HPDE6-E6E7 (cell line): Measurements from ENCODE around the gene RIN2.

Experiments used
- DNase-seq: peaks from one replicate; pipeline ENCODE4 v3.0.0; 2011; ENCODE audit warnings: missing footprints; ENCODE audit errors: extremely low spot score

RIN2 gene

DNA sequence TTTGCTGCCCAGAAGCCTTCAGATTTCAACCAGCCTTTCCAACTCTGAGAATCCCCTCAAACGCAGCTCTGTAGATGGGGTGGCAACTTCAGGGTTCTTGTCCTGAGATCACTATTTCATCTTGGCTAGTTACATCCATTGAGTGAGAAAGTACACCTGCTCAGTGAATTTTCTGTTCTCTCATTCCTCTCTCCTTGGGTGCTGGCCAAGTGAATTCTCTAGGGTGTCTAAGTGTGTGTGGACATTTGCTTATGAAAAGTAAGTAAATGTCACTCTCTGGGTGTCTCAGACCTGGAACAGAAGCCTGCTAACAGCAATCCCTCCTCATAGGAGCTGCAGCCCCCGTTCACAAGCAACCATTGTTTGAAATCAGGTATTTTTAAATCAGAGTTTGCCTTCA is 3.8 kb downstream of the RIN2 start:
- DNase-seq = no peak

GRCh38 chr20:19764207-19764606 is 6.1 kb downstream of the RIN2 start:
- no peak for DNase-seq

- DNase-seq = no peak
Measured at GRCh38 chr20:19765266-19765665, 7.2 kb downstream of the RIN2 start.

DNA sequence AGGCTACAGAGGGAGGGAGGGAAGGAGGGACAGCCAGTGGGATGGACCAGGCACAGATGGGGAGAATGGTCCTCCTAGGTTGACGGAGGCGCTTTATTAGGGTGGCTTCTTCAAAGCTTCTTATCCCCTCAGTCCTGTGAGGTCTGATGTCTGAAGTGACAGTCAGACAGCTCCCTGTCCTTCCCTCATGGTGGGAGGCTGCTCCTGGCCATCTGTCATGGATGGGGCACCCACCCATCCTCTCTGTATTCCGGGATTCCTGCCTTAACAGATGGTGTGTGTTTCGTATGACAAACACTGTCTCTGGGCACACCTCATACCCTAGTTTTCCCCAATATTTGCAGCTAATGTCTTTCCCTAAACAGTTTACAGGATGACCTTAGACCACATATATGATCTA is 7.9 kb downstream of the RIN2 start:
- DNase-seq = no peak

GRCh38 chr20:19767070-19767469 is 9.0 kb downstream of the RIN2 start:
- peak; percentile 49 for DNase-seq

- no peak for DNase-seq
Measured at GRCh38 chr20:19768325-19768842, 10.3 kb downstream of the RIN2 start.

DNA sequence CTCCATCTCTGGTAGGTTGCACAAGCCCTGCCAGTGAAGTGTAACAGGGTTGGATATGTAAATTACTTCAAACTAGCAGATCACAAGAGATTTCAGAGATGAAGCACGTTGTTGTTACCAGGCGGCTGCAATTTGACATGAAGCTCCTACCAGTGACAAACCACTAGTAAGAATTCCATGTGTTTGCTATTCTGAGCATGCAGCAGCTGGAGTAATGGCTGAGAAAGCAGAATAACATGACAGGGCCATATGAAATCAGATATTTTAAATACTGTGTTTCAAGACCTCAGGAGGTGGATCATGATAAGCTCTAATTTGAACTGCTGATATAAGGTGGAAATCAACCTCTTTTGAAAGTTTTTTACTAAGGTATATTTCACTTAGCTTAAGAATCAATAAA is 11.4 kb downstream of the RIN2 start:
- no peak for DNase-seq

GRCh38 chr20:19770375-19770774 is 12.3 kb downstream of the RIN2 start:
- DNase-seq = no peak

GRCh38 chr20:19771031-19771430 is 13.0 kb downstream of the RIN2 start:
- DNase-seq = no peak

- DNase-seq = no peak
Measured at GRCh38 chr20:19773471-19773870, 15.4 kb downstream of the RIN2 start.

GRCh38 chr20:19774135-19774933 is 16.3 kb downstream of the RIN2 start:
- DNase-seq = no peak

DNA sequence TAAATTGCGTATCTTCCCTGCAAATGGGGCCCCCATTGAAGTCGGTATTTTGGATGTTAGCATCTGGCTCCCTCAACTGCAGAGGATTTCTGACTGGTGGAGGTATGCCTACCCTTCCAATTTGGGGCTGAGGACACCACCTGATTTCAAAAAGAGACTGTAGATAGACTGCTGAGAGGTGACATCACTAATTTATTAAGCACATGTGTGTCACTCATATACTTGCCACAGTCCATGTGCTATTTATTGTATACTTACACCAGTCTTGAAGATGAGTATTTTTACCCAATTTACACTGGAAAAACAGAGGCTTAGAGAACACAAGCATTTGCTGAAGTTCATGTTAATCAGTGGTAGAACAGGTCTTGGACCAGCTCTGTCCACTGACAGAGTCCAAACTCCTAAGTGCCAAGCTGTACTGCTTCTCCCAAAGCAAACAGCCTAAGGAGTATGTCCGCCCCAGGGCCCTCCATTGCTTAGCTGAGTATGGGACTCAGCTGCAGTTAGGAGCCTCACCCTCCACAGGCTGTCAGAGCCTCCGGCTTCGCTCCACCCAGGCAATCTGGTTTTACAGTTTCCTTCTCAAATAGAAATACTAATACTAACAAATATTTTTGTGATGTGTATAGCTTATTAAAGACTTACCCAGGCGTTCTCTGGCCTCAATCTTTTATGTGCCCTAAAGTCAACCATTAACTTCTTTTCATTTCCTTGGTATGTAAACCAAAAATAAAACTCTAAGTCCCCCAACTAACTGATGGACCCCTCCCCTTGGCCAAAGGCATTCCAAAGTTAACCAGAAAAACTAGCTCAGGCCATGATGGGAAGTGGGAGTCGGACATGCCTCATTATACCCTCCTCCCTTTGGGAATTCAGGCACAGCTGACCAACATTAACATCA is 17.5 kb downstream of the RIN2 start:
- no peak for DNase-seq

- no peak for DNase-seq
Measured at GRCh38 chr20:19777315-19777714, 19.3 kb downstream of the RIN2 start.

DNA sequence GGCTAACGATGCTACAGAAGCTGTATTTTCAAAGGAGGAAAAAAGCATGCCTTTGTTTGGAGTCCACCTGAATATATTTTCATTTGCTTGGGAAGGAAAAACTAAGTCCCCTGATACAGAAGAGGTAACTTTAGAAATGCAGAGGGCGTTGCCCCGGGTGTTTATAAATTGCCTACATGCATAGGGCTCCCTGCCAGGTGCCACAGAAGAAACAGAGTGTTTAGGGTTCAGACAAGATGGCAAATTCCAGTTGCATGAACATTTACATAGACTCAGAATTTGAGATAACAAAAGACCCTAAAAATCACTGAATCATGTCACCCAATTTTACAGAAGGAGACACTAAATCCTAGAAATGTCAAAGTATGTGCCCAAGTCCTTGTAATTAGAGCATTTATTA is 19.9 kb downstream of the RIN2 start:
- DNase-seq = no peak

DNA sequence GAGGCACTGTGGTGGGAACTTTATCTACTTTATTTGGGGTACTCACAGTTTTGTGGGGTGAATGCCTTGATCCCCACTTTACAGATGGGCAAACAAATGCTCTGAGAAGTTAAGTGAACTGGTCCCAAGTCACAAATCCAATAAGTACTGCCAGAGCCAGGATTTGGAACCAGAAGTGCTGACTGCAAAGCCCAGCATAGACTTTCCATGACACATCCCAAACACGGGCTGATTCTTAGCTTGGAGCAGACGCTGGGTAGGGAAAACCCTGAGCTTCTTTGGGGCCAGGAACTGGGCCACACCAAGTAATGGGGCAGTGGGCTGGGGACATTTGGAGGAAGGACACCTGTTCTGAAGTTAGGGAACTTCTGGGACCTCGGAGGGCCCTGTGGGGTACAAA is 20.3 kb downstream of the RIN2 start:
- no peak for DNase-seq

- DNase-seq = no peak
Measured at GRCh38 chr20:19779634-19780033, 21.6 kb downstream of the RIN2 start.

GRCh38 chr20:19780261-19780660 is 22.2 kb downstream of the RIN2 start:
- no peak for DNase-seq

DNA sequence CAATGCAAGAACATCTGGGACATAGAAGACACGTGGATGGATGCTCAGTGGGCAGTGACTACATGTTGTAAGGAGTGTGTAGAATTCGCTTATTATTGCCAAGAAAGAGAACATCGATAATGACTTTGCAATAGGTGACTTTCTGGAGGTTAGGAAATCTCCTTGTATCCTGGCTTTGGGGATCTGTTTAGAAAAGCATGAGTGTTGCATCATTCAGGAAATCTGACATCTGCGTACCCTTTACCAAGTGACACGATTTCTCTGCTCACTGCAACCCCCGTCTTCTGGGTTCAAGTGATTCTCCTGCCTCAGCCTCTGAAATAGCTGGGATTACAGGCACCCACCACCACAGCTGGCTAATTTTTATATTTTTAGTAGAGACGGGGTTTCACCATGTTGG is 23.2 kb downstream of the RIN2 start:
- no peak for DNase-seq

GRCh38 chr20:19782669-19783068 is 24.6 kb downstream of the RIN2 start:
- no peak for DNase-seq

DNA sequence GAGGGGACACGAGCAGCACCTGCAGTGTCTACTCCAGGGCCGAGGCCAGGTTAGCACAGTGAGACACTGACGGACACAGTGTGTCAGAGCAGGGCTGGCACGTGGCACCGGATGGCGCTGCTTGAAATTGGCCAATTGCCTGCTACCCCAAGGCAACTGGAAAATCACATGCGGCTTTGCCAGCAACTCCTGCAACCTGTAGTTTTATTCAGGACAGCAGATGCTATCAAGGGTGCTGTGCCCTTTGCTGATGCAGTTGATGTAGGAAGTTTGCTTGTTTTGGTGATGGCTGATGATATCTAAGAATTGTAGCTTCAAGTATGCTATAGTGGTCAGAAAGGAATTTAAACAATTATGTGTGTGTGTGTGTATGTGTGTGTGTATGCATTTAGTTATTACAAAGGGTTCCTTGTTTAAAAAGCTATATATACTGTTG is 25.9 kb downstream of the RIN2 start:
- no peak for DNase-seq

GRCh38 chr20:19784511-19785172 is 26.6 kb downstream of the RIN2 start:
- DNase-seq = peak; percentile 93
